Stimulated activated CD4-positive, alpha-beta T cell treated with anti-CD3 and anti-CD28 coated beads, Interleukin-2, amount 100 ng/mL, for 24 hours (primary cell): Measurements from ENCODE around the gene DEF6.

Experiments used
- DNase-seq, 2 donors: peaks; one replicate each; pipeline ENCODE4 v3.0.0-alpha.2; 2020

DEF6 gene, protein sequence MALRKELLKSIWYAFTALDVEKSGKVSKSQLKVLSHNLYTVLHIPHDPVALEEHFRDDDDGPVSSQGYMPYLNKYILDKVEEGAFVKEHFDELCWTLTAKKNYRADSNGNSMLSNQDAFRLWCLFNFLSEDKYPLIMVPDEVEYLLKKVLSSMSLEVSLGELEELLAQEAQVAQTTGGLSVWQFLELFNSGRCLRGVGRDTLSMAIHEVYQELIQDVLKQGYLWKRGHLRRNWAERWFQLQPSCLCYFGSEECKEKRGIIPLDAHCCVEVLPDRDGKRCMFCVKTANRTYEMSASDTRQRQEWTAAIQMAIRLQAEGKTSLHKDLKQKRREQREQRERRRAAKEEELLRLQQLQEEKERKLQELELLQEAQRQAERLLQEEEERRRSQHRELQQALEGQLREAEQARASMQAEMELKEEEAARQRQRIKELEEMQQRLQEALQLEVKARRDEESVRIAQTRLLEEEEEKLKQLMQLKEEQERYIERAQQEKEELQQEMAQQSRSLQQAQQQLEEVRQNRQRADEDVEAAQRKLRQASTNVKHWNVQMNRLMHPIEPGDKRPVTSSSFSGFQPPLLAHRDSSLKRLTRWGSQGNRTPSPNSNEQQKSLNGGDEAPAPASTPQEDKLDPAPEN

DNA sequence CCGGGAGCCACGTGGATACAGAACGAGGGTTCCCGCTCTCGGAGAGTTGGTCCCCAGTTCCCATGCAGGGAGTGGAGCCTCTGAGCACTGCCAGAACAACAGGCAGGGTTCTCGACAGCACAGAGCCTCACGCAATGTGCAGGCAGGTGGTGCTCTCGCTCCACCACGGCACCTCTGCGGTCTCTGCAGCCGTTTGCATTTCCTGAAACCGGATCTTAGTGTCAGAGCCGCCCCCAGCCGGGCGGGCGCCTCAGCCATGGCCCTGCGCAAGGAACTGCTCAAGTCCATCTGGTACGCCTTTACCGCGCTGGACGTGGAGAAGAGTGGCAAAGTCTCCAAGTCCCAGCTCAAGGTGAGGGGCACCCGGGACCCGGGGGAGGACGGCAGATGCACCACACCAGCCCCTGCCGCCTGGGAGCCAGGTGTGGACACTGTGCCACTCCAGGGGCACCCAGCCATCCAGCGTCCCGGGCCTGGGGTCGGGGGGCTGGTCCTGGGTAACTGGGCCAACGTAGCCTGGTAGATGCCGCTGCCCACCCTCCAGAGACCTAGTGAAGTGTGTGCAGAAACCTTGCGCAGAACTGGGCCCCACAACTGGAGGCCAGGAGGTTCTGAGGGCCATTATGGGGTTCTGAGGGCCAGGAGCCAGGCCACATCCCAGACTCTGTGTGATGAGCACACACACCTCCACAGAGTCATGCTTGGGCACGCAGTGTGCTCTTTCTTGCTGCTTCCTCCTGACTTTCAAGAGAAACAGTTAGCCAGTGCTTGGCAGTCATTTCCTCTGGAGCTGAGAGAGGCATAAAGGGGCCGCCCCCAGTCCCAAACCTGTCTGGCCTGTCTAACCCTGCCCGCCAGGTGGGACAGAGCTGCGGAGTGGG, at the start of gene DEF6:
TSS of gene DEF6 (plus strand) at position 218 of the 881 bp plus-strand sequence. CDS start at position 257, 39 bp downstream.
- peak; percentile 86 to 87 for DNase-seq

DNA sequence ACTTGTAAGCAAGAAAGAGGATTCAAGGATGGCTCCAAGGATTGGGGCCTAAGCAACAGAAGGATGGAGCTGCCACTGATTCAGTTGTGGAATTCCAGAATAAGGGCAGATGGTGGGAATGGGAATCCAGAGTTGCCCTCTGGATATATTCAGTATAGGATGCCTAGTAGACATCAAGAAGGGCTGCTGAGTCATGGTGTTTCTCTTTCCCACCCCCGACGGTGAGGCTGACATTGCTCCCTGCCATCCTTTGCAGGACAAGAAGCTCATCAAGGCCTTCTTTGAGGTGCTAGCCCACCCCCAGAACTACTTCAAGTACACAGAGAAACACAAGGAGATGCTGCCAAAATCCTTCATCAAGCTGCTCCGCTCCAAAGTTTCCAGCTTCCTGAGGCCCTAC, 49.3 kb upstream of the DEF6 start:
- no peak for DNase-seq

DNA sequence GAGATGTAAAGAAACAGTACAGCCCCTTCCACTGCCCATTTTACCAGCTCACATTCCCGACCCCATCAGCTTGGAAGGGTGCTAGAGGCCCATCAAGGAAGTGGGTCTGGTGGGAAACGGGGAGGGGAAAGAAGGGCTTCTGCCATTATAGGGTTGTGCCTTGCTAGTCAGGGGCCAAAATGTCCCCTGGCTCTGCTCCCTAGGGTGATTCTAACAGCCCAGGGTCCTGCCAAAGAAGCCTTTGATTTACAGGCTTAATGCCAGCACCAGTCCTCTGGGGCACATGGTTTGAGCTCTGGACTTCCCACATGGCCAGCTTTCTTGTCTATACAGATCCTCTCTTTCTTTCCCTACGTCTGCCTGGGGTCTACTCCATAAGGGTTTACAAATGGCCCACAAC, 48.7 kb upstream of the DEF6 start:
- DNase-seq: no peak

DNA sequence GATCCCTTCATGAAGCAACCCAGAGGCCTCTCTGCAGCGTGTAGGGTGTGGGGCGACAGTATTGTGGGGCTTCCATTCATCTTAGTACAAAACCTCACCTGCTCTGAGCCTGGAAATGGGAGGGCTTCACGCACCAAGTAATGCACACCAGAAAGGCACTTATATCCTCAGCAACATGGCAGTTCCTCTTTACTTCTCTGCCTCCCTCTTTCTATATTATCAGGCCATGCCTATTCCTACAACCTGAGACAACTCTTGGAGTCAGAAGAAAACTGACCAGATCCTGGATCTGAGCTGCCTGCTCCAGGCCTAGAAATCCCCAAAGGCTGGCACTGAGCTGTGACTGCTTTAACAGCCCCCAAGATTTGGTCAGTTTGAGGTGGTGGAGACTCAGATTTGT, 45.7 kb upstream of the DEF6 start:
- DNase-seq: no peak

DNA sequence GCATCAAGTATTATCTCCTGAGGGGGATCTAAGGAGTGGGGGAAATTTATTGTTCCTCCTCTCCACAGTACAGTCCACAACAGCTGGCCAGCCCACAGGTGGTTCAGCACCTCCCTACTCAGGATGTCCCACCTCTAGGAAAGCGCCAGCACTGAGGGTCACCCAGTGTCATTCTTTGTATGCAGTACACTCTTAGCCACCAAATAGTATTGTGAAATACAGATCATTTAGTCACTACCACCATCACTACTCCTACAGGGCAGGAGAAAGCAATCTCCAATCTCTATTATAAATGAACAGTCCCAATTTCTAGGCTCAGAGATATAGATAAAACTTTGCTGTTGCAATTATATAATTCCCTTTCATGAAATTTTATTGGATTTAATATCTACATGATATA, 44.4 kb upstream of the DEF6 start:
- DNase-seq: no peak

DNA sequence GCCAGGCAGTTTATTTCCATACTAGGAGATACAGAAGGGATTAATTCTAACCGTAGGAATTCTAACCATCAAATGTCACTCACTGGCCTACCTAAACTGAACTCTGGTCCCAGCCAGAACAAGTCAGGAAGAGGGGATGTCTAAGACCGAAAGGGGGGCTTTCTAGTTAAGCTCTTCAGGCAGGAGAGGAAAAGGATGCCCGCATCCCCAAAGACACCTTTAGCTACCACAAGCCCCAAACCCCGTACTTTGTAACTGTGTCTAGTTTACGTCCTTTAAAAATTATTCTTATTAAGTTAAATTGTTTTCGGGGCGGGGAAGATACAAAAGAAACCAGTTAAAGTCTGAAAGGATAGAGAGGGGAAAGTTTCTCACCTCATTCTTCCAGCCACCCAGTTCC, 39.3 kb upstream of the DEF6 start:
- no peak for DNase-seq

DNA sequence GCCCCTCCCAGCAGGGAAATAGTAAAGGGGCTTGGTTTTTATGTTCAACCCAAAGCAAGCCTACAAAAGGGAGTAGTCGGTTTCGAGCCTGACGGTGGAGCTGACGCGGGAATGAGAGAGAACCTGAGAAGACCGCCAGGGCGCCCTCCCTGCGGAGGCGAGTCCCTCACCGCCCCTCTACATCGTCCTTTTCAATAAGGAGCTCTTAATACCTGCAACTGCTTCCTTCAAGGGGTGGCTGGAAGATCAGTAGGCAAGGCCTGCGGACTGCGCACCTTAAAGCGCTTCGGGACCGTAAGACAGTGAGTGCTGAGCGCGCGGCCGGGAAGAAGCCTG, 38.8 kb upstream of the DEF6 start:
- peak in 1 of 2 donors; percentile 48 for DNase-seq

DNA sequence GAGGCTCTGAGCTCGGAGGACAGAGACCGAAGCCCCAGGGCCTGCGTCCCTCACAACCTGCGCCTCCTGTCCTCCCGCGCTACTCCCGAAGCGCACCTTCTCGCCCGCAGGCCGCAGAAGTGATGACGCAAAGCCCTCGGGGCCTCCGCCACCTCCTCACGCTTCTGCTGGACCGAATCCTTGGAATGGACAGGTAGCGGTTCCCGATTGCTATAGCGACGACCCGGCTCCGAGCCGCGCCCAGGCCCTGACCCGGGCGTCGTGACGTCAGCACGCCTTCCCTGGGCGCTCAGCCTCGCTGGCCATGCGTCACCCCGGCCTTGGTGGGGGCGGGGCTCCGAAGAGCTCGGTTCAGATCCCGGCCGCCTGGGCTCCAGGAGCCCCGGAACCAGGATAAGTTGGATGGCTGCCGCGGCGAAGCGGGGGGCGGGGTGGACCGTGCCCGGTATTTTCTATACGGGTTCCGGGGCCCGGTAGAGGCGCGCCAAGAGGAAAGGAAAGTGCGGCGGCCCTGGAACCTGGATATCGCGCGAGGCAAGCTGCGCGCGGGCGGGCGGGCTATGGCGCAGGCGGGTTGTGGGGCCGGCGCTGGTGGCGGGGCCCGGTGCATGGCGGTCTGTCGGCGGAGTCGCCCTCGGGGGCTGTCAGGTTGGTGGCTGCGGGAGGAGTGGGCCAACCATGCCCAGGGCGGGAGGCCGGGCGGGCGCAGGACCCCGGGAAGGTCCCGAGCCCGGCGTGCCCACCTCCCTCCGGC, 38.2 kb upstream of the DEF6 start, which contains the start of gene ZNF76:
TSS of gene ZNF76 (plus strand) at position 542 of the 754 bp plus-strand sequence. CDS start 21,417 bp downstream, outside the sequence.
- peak; percentile 93 to 96 for DNase-seq

DNA sequence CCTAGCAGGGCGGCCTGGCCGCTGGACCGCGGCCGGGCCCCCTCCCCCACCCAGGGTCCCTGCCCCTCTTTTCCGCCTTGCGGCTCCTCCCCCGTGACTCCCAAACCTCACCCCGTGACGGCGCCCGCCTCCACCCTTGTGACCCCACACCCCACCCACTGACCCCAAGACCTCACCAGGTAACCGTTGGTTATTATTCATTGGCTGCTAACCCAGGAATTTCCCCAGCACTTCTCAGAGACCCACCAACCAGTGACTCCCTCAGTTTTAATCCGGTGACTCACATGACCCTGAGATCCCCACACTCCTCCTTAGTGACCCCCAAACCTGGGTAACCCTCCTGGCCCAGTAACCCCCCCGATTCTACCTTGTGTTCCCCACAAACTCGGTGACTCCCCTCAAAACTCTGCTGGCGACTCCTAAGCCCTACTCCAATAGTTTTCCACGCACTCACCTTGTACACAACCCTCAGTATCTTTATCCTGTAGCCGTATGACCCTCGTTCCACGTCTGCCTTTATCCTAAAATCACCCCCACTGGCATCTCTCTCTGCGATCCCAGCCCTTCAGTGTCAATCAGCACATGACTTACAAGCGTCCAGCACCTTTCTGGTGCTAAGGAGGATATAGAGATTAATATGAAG, 37.5 kb upstream of the DEF6 start:
- peak; percentile 69 to 76 for DNase-seq

DNA sequence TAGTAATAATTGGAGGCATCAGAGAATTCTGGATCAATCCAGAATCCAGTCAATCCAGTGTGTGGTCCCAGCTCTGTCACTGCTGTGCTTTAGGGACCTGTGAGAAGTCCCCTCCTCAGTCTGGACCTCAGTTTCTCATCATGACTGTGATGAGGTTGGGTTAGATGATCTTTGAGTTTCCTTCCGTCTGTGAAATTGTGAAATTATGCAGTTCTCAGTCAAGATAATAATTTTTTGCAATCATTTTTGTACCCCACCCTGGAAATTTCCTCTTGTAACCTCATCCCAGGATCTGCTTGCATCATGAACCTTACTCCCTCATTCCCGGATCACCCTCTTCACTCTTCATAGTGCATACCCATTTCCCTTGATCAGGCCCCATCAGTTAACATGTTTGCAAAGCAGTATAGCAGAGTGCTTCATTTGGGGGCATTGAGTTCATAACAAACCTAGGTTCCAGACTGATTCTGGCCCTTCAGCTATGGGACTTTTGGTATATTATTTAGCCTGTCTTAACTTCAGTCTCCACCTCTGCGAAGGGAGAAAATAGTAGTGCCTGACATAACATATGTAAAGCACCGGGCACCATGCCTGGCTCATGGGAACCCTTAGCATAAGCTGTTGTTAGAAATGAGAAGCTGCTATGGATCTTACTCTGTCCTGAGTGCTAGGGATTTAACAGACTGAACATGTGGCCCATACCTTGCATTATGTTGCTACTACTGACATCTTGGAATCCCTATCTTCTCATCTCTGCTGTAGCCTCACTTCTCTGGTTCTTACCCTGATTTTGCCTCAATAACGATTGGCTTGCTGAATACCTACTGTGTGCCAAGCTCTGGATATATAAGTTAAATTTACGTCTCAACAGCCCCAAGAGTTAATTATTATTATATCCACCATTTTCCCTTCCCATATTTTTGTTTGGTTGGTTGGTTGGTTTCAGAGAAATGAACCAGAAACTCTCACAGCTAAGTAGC, 36.7 kb upstream of the DEF6 start:
- DNase-seq: no peak

DNA sequence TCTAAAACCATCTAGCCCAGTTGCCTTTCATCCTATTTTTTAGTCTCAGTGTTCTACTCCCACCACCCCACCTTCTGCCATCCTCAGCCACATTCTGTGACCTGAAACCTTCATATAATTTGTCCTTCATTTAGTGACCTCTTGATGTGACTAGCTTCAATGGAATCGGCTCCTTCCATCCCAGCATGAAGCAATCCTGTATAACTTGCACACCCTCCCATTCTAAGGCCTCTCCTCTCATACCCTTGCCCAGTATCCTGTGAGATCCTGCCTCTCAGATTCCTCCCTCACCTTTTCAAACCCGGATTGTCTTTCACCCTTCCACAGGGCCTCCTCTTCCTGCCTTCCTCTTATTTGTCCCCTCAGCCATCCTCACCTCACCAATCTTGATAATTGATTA, 35.0 kb upstream of the DEF6 start:
- no peak for DNase-seq

DNA sequence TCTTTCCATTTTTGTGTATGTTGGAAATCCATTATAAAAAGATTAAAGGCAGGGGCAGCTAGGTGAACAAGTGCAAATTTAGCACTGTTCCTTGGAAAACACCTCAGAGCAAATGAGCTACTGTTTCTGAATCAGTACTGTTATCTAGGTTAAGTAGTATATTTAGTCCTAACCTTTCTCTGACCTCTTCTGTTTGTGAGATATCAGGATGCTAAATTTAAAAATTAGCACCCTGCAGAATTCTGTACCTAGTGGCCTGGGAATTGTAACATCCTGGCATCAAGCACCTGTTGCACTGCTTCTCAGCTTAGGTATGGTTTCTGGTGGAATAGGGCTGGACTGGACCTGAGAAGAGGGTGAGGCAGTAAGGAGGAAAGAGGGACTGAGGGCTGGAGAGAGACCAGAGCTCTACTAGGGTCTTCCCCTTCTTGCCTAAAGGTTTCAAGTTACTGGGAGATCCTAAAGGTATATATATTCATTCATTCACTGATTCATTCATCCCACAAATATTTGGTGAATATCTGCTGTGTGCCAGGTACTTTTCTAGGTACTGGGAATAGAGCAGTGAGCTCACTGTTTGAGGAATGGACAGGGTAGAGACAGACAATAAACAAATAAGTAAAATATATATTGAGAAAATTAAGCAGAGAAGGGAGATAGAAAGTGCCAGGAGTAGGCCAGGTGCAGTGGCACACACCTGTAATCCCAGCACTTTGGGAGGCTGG, 32.9 kb upstream of the DEF6 start:
- DNase-seq: no peak

DNA sequence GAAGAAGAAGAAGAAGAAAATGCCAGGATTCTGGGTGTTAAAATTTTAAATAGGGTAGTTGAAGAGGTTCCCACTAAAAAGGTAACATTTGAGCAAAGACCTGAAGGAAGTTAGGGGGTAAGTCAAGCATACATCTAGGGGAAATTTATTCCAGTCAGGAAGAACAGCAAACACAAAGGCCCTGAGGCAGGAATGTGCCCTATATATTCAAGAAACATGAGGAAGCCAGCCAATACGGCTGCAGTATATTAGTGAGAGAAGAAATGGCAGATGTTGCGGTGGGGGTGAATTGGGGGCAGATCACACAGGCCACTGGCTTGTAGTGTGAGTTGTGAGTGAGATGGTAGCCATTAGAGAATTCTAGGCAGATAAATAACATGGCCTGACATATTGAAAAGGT, 32.1 kb upstream of the DEF6 start:
- DNase-seq: no peak

DNA sequence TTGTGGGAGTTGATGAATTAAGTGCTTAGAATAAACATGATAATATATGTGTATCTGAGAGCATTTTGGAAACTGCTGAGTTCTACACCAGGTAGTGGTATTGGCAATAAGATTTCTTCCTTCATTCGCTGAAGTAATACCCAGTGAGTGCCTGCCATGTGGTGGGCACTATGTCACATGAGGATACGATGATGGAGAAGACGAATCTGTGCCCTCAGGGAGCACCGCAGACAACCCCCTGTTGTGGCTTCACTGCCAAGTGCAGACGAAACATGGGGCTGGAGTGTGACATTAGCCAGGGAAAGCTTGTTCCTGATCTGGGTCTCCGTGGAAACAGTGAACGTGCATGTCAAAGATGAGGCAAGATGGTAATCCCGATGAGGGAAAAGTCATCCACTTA, 30.2 kb upstream of the DEF6 start:
- DNase-seq: no peak

DNA sequence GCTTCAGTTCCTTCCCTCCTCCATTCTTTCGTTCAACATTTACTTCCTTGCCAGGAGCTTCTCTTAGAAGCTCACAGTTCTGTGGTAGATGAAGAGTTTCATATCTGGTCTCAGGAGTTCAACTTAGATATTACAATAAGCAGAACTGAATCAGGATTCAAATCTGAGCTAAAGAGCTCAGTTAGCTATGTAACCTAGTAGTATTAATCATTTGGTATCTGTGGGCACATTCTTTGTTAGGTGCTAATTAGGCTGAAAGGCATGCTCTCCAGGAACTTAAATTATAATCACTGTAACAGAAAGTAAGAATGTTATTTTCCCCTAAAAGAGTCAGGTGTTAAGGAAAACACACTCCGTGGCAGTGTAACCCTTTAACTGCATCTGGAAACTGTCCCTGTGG, 29.7 kb upstream of the DEF6 start:
- no peak for DNase-seq

DNA sequence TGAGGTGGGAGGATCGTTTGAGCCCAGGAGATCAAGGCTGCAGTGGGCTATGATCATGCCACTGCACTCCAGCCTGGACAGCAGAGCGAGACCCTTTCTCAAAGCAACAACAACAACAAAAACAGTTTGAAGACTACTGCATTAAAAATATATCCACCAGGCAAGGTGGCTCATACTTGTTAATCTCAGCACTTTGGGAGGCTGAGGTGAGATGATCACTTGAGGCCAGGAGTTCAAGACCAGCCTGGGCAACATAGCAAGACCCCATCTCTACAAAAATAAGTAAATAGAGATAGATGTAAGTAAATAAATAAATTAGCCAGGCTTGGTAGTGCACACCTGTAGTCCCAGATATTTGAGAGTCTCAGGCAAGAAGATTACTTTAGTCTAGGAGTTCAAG, 25.6 kb upstream of the DEF6 start:
- no peak for DNase-seq

DNA sequence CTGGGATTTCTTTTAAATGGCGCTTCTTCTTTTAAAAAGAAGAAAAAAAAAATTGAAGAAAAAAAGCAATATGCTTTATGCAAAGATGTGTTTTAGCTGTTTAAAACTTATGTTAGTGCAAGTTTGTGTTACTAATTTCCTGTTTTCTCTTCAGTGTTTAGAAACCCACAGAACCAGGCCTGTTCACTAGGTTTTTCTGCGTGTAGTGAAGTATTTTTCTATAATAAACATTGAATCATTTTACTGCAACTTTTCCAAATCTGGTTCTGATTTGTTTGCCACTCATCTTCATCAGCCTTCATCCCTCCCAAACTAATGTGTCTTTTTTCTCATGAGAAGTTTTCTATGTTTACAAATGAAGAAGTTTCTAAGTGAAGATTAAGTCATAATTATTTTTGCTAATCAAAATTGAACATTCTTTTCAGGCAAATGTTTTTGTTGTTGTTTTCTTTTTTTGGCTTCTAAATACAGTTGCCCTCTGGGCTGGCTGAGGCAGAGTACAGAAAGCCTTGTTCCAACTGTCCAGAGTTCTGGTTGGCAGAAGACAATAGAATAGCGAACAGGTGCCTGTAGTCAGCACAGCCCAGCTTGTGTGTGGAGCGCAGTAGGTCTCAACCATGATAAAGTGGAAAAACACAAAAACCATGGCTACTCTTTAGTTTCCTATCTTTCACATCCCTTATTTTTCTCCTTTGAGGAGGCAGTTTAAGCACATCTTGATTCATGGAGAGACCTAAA, 23.6 kb upstream of the DEF6 start:
- no peak for DNase-seq

DNA sequence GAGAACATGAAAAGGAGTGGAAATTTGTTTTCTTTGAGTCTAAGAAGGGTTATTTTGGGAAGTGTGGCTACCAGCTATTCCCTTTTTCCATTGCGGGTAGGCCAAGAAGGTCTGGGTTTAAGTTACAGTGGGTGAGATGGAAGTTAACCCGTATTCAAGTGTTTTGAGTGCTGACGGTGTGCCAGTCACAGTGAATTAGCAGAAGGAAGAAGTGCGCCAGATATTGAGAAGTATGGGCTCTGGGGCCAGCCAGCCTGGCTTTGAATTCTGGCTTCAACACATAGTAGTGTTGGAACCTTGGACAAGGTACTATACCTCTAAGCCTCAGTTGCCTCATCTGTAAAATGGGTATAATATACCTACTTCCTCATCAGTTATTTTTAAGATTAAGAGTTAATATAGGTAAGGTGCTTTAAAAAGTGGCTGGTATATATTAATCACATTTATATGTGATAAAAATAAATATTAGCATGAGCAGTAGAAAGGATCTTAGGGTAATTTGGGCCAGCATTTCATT, 21.8 kb upstream of the DEF6 start:
- DNase-seq: no peak

DNA sequence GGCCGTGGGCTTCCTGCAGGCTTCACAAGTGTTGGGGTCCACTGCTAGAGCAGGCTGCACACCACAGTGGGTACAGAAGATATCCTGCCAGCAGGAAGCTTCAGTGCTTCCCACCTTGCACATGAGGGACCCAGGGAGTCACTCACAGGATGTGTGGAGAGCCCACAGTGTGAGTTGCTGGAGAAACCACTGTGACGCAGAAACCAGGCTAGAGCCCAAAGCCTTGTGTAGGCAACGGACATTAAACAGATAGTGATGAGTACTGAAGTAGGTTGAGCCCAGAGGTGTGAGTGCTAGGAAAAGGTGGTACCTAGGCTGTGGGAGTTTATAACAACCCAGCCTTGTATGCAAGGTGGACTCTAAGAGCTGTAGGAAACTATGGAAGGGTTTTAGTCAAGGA, 18.9 kb upstream of the DEF6 start:
- no peak for DNase-seq
